GM12878 (cell line): ENCODE data around the gene KIRREL3. TPM values are rescaled to one million over a fixed set of nuclear protein-coding genes. Genes with fewer than 3 reads are reported as not detected.

Experiments
- ATAC-seq: fragments of 200-7000 bp; cut with Tn5 transposase; 3 replicates; pipeline ENCODE4 v1.9.1; 2020; ENCODE audit warnings: mild to moderate bottlenecking, moderate library complexity
- BruUV-seq: library from RNA; stranded (reverse); fragments of 400-500 nt; replicated peaks from 2 replicates; lab custom pipeline; 2021; lab: Mats Ljungman, UMichigan
- CTCF ChIA-PET: fragments of 300-600 bp; sonication (Branson Sonifier 250); formaldehyde crosslinking; extraction: SDS; loops from one replicate; lab custom pipeline; 2021; ENCODE audit warnings: inconsistent platforms; lab: Yijun Ruan, JAX
- POLR2A ChIA-PET: fragments of 350-600 bp; formaldehyde crosslinking; extraction: SDS; loops from one replicate; lab custom pipeline; 2021; ENCODE audit warnings: inconsistent platforms; lab: Charles Lee
- RAD21 ChIA-PET: fragments of 300-600 bp; sonication (Branson Sonifier 250); formaldehyde crosslinking; loops from one replicate; lab custom pipeline; 2023; ENCODE audit warnings: antibody characterized with exemption; ENCODE audit not compliant: unreplicated experiment; lab: Charles Lee
- SMC1A ChIA-PET: fragments of 300-600 bp; sonication (Branson Sonifier 250); formaldehyde crosslinking; loops from one replicate; lab custom pipeline; 2023; ENCODE audit not compliant: unreplicated experiment, uncharacterized antibody; lab: Charles Lee
- DNase-seq: peaks from one replicate; pipeline ENCODE4 v3.0.0-alpha.2; 2011; ENCODE audit warnings: low read depth, low spot score
- FAIRE-seq: peaks from 3 replicates; lab custom pipeline; 2011; peaks lifted over from hg19 to GRCh38; lab: Jason Lieb, UNC
- H2AFZ ChIP-seq: 2 replicates; pipeline ENCODE4 v1.6.0; 2011; ENCODE audit warnings: low read depth, low read length, control low read depth; ENCODE audit not compliant: control insufficient read depth
- H3K27ac ChIP-seq: 2 replicates; pipeline ENCODE4 v1.5.1; 2011; ENCODE audit warnings: control low read depth; ENCODE audit not compliant: control insufficient read depth, insufficient read depth
- H3K27me3 ChIP-seq, 2 experiments: replicated peaks in 1 of 2; 2 replicates each; pipeline versions ENCODE4 v1.6.0 to v1.6.1; 2011; ENCODE audit warnings: low read length in 1 of 2; ENCODE audit not compliant: control insufficient read depth in 2 of 2, insufficient read depth in 2 of 2
- H3K36me3 ChIP-seq, 2 experiments: 2 replicates each; pipeline ENCODE4 v1.5.1; 2011; ENCODE audit warnings: low read length in 1 of 2; ENCODE audit not compliant: control insufficient read depth in 2 of 2, insufficient read depth in 2 of 2
- H3K4me1 ChIP-seq: 2 replicates; pipeline ENCODE4 v1.6.1; 2011; ENCODE audit warnings: mild to moderate bottlenecking, low read length, moderate library complexity, mixed read lengths; ENCODE audit not compliant: control insufficient read depth, insufficient read depth
- H3K4me2 ChIP-seq: 2 replicates; pipeline ENCODE4 v1.6.0; 2011; ENCODE audit warnings: control low read depth; ENCODE audit not compliant: control insufficient read depth, insufficient read depth
- H3K4me3 ChIP-seq: fragments of 200-600 bp; sonication (generic); 2 replicates; pipeline ENCODE4 v1.5.1; 2016
- H3K79me2 ChIP-seq: 2 replicates; pipeline ENCODE4 v1.6.0; 2011; ENCODE audit warnings: low read length; ENCODE audit not compliant: control insufficient read depth, insufficient read depth
- H3K9ac ChIP-seq: 2 replicates; pipeline ENCODE4 v1.8.0; 2011; ENCODE audit warnings: low read length, control low read depth, mixed read lengths; ENCODE audit not compliant: control insufficient read depth, insufficient read depth
- H3K9me3 ChIP-seq: replicated peaks from 3 replicates; pipeline ENCODE4 v1.5.1; 2011; ENCODE audit warnings: mild to moderate bottlenecking, low read length; ENCODE audit not compliant: control insufficient read depth, insufficient read depth
- H4K20me1 ChIP-seq: 2 replicates; pipeline ENCODE4 v1.6.0; 2011; ENCODE audit not compliant: control insufficient read depth, insufficient read depth
- ATF7 ChIP-seq: fragments of 450-650 bp; IDR thresholded peaks from 2 replicates; pipeline ENCODE4 v1.6.1; 2016; ENCODE audit warnings: low read depth, mild to moderate bottlenecking
- MTA3 ChIP-seq: IDR thresholded peaks from 2 replicates; pipeline ENCODE4 v1.6.1; 2012; ENCODE audit warnings: low read length, inconsistent platforms, borderline replicate concordance
- MYB ChIP-seq: fragments of 150-350 bp; IDR thresholded peaks from 2 replicates; pipeline ENCODE4 v1.6.1; 2014; ENCODE audit warnings: mild to moderate bottlenecking, low read depth, low read length, borderline replicate concordance
- SIX5 ChIP-seq: IDR thresholded peaks from 2 replicates; pipeline ENCODE4 v1.6.1; 2011; ENCODE audit warnings: mild to moderate bottlenecking, low read depth, low read length, moderate library complexity; ENCODE audit not compliant: severe bottlenecking
- SPI1 ChIP-seq: IDR thresholded peaks from 2 replicates; pipeline ENCODE4 v1.6.1; 2011; ENCODE audit warnings: low read depth, mild to moderate bottlenecking, low read length, moderate library complexity, borderline replicate concordance; ENCODE audit not compliant: insufficient read depth
- SRF ChIP-seq, 2 experiments: IDR thresholded peaks; 2 replicates each; pipeline ENCODE4 v1.6.1; 2011; ENCODE audit warnings: low read depth in 2 of 2, low read length in 2 of 2, mild to moderate bottlenecking in 1 of 2, moderate library complexity in 1 of 2
- WGBS: methylation state at CpG from one replicate; pipeline ENCODE4 v1.1.6; 2016; ENCODE audit warnings: low lambda C conversion rate; ENCODE audit not compliant: insufficient replicate concordance, insufficient coverage; ENCODE audit errors: missing lambda C conversion rate; 5-methylcytosine and 5-hydroxymethylcytosine counted together
- in situ Hi-C: fragments of 300-500 bp; cut with MboI; formaldehyde crosslinking; loops from 9 replicates; pipeline ENCODE4 v1.14.3; 2018; ENCODE audit warnings: mixed read lengths
- intact Hi-C: fragments of 100-400 bp; cut with micrococcal nuclease; formaldehyde crosslinking; loops from one replicate; pipeline ENCODE4 v1.14.2; 2022; ENCODE audit not compliant: unreplicated experiment
- polyA plus RNA-seq, 11 experiments: library from polyadenylated mRNA; depleted of rRNA in 4 of 11; unstranded in 6 of 11; stranded (reverse) in 5 of 11; fragments of >200 nt; fragmentation: Nextera tagmentation in 4 of 11; fragmentation: Illumina TruSeq in 1 of 11; extraction: Ambion mirVana in 4 of 11; extraction: Trizol in 1 of 11; gene quantifications; 1 replicate in 1 of 11; 2 replicates in 10 of 11; pipeline versions ENCODE4 v1.2.1 to v1.2.3, GENCODE V29; 2011 to 2016; ENCODE audit warnings: inconsistent platforms in 2 of 11, missing spikeins in 2 of 11, low read depth in 1 of 11
- total RNA-seq, 4 experiments: library from RNA; depleted of rRNA in 3 of 4; stranded (reverse); fragments of >200 nt in 3 of 4; fragmentation: Illumina TruSeq in 1 of 4; extraction: Trizol in 1 of 4; gene quantifications; 2 replicates each; pipeline versions ENCODE4 v1.2.1 to v1.2.3, GENCODE V29; 2013 to 2021
- TF ChIP-seq, protein P1 (sequence below): IDR thresholded peaks from 2 replicates; pipeline ENCODE4 v1.6.1; 2012; ENCODE audit warnings: improper control_type of control experiment, low read depth, low read length; ENCODE audit not compliant: insufficient replicate concordance

Gene KIRREL3
- total and polyA plus RNA-seq, 10 of the 15 experiments (the other 5 are each of a cell fraction or from before 2014, with no cell fraction given): under 0.01 TPM; not detected in 9

DNA sequence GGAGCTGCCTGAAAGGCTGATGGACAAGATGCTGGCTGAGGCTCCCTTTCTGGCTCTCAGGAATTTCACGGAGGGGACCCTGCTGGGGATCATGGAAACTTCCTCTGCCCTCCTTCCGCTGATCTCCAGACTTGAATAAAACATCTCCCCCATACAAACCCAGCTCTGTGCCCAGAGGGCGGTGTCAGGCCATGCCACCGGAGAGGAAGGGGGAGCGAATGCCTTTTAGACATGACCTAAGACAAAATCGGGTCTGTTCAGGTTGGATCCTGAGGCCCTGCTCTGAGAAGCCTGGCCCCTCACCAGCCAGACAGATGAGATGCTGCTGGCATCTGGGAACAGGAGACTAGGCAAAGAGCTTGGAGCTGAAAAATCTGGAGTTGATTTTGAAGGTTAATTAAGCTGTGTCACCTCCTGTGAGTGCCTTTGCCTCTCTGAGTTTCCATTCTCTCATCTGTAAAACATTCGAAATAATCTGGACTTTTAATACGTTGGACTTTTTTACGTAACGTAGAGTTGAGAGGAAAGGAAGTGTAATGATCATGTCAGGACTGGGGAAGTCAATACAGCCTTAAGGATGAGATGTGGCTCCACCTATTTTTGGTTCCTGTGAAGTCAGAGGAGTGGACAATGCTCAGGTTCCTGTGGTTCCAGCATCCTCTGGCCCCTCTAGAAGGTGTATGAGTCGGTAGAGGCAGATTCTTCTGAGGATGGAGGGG lies 481.4 kb downstream of the KIRREL3 start:
- Histone ChIP-seq H3K4me1 (no peaks in the 10 kb centered on the region), H3K79me2 (no peaks in the 10 kb centered on the region), H3K27me3 (peaks cover 3 to 6% of the 10 kb centered on the region in 2 experiments), H3K4me3 (no peak overlapping the region), H3K27ac (no peak overlapping the region), H2AFZ (no peak overlapping the region), H3K36me3 (no peaks in the 10 kb centered on the region), H4K20me1 (no peaks in the 10 kb centered on the region), H3K9me3 (no peaks in the 10 kb centered on the region), H3K9ac (no peak overlapping the region), H3K4me2 (no peak overlapping the region)
- in situ Hi-C loops (no loop called here), intact Hi-C loops (no loop called here)
- 25% methylated on average over 8 of the region's 11 CpGs for WGBS
- TF ChIP-seq ATF7 (no peak), MTA3 (no peak), MYB (no peak), SIX5 (no peak), SRF (IDR thresholded peaks at IDR 0.05; ENCODE audit: low read depth in 2 of 2, low read length in 2 of 2) (no peak), SPI1 (no peak)
- TF ChIP-seq, protein P1, sequence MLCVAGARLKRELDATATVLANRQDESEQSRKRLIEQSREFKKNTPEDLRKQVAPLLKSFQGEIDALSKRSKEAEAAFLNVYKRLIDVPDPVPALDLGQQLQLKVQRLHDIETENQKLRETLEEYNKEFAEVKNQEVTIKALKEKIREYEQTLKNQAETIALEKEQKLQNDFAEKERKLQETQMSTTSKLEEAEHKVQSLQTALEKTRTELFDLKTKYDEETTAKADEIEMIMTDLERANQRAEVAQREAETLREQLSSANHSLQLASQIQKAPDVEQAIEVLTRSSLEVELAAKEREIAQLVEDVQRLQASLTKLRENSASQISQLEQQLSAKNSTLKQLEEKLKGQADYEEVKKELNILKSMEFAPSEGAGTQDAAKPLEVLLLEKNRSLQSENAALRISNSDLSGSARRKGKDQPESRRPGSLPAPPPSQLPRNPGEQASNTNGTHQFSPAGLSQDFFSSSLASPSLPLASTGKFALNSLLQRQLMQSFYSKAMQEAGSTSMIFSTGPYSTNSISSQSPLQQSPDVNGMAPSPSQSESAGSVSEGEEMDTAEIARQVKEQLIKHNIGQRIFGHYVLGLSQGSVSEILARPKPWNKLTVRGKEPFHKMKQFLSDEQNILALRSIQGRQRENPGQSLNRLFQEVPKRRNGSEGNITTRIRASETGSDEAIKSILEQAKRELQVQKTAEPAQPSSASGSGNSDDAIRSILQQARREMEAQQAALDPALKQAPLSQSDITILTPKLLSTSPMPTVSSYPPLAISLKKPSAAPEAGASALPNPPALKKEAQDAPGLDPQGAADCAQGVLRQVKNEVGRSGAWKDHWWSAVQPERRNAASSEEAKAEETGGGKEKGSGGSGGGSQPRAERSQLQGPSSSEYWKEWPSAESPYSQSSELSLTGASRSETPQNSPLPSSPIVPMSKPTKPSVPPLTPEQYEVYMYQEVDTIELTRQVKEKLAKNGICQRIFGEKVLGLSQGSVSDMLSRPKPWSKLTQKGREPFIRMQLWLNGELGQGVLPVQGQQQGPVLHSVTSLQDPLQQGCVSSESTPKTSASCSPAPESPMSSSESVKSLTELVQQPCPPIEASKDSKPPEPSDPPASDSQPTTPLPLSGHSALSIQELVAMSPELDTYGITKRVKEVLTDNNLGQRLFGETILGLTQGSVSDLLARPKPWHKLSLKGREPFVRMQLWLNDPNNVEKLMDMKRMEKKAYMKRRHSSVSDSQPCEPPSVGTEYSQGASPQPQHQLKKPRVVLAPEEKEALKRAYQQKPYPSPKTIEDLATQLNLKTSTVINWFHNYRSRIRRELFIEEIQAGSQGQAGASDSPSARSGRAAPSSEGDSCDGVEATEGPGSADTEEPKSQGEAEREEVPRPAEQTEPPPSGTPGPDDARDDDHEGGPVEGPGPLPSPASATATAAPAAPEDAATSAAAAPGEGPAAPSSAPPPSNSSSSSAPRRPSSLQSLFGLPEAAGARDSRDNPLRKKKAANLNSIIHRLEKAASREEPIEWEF: no peak
- ChIA-PET RAD21 (no interaction called here), POLR2A (no interaction called here), SMC1A (no interaction called here), CTCF (interaction anchor here (0.6 kb wide), 1 partner anchor 16 kb away, joined by 3 read pairs; no protein-coding TSS in a partner anchor)
- DNase-seq (no peak), ATAC-seq (no peak), FAIRE-seq (no peak)
- BruUV-seq: no TSS peak
